Astrocyte of the spinal cord (primary cell): Measurements from ENCODE around the gene ZNF43.
"Not testable (repeated sequence)": the region's sequence is repeated elsewhere in the genome, so short reads cannot be mapped to it uniquely, and the experiment has no call there.

ENCODE experiments used
- DNase-seq: peaks from one replicate; pipeline ENCODE4 v3.0.0; 2011; ENCODE audit warnings: low read depth, low spot score
- H3K4me3 ChIP-seq: 2 replicates; pipeline ENCODE4 v1.5.1; 2011; ENCODE audit warnings: low read depth, mild to moderate bottlenecking, low read length, moderate library complexity
- CTCF ChIP-seq: IDR thresholded peaks from 2 replicates; pipeline ENCODE4 v1.5.1; 2012; ENCODE audit warnings: low read depth, mild to moderate bottlenecking, low read length, inconsistent platforms
- in situ Hi-C: cut with HindIII; loops from 2 replicates; pipeline ENCODE4 v1.10.0; 2017; ENCODE audit warnings: low sequenced_read_pairs

The ZNF43 gene

GRCh38 chr19:21835810-21836444 lies at the start of gene ZNF43:
TSS of gene ZNF43 (minus strand) at chr19:21836182. CDS start at chr19:21836038, 144 bp downstream.
- in situ Hi-C loops, result no loop called here
- peak; percentile 96 for DNase-seq
- TF ChIP-seq CTCF, result no peak
- H3K4me3 ChIP-seq, result peak within 1 kb of the TSS; percentile 92

GRCh38 chr19:21885516-21885915 lies 49.5 kb upstream of the ZNF43 start:
- DNase-seq, in situ Hi-C loops: not testable (repeated sequence)

DNA sequence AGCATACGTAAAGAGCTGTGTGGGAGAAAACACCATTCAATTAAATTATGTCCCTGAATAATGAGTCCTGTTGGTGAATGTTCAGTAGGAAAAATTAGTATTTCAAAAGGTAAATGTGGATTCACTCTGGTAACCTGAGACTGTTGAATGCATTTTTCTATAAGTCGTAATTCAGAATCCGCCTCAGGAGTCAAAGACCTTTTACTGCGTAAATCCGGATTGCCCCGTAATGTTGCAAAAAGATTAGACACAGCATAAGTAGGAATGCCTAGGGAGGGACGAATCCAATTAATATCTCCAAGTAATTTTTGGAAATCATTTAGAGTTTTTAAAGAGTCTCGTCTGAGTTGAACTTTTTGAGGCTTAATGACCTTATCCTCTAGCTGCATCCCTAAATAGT lies 48.8 kb upstream of the ZNF43 start:
- in situ Hi-C loops, H3K4me3 ChIP-seq, DNase-seq: not testable (repeated sequence)

More at GRCh38 chr19:21885516-21885915, 49.5 kb upstream of the ZNF43 start:
- H3K4me3 ChIP-seq, result not testable (repeated sequence)

DNA sequence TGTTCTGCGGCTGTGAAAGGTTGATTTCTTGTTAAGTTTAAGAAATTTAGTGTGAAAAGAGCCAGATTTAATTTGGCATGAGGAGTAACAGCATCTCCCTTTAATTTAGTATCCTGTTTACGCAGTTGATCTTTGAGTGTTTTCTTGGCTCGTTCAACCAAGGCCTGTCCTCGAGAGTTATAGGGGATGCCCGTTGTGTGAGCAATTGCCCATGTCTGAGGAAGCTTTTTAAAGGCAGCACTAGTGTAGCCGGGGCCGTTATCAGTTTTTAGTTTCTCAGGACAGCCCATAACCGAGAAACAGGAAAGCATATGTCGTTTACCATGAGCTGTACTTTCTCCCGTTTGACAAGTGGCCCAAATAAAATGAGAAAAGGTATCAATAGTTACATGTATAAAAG lies 47.5 kb upstream of the ZNF43 start:
- H3K4me3 ChIP-seq, result no peak overlapping the region
- DNase-seq, result no peak
- no peak for TF ChIP-seq CTCF
- in situ Hi-C loops, result no loop called here

GRCh38 chr19:21880761-21881160 lies 44.8 kb upstream of the ZNF43 start:
- H3K4me3 ChIP-seq, DNase-seq, in situ Hi-C loops: not testable (repeated sequence)

GRCh38 chr19:21878646-21879045 lies 42.7 kb upstream of the ZNF43 start:
- no peak for TF ChIP-seq CTCF
- in situ Hi-C loops, result no loop called here
- no peak for DNase-seq
- no peak overlapping the region for H3K4me3 ChIP-seq

DNA sequence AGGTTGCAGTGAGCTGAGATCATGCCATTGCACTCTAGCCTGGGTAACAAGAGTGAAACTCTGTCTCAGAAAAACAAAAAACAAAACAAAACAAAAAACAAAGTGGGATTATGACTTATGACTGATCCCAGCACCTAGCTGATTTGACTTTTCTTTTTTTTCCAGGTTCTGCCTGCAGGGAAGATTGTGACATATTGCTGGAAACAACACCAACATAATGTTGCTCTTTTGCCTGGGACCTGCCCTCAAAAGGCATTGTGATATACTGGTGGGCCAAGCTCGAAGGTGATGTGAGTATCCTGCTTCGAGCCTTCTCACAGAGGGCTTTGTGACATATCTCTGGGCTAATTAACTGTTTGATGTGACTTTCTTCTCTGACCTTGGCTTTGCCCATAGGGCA lies 42.0 kb upstream of the ZNF43 start:
- no peak for TF ChIP-seq CTCF
- H3K4me3 ChIP-seq, result no peak overlapping the region
- in situ Hi-C loops, result no loop called here
- no peak for DNase-seq

GRCh38 chr19:21876608-21877007 lies 40.6 kb upstream of the ZNF43 start:
- DNase-seq, H3K4me3 ChIP-seq, in situ Hi-C loops: not testable (repeated sequence)
